Measurements from ENCODE around the gene OSBPL6.
"Not testable (repeated sequence)": the region's sequence is repeated elsewhere in the genome, so short reads cannot be mapped to it uniquely, and the experiment has no call there.

The OSBPL6 gene

DNA sequence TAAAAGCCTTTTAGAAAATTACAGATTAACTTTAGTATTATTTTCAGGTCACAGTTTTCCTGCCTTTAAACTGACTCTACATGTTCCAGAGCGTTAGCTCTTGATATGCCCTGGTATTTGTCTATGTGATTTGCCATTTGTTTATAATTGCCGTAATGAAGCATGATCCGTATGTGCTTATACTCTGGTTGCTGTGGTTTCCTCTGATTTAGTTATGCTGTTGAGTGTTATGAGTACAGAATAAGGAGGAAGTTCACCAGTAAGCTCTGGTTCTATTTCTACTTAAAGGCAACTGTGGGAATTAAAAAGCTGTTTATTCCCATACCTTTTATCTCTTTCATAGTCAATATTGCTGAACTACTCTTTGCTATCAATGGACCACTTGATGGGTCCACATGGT is 123.5 kb downstream of the OSBPL6 start:
- no peaks in the 10 kb centered on the region for H3K27me3 ChIP-seq (replicated peaks; ENCODE audit: insufficient read depth, low read length)
- no peaks in the 10 kb centered on the region for H3K9me3 ChIP-seq (replicated peaks; ENCODE audit: insufficient read depth, low read length)
- no peaks in the 10 kb centered on the region for H3K36me3 ChIP-seq (replicated peaks; ENCODE audit: insufficient read depth, low read length)
- no peak overlapping the region for H3K27ac ChIP-seq (ENCODE audit: low read length)
- no peak for DNase-seq
- H3K9ac ChIP-seq (ENCODE audit: low read length), result no peak overlapping the region
- TF ChIP-seq EZH2phosphoT487 (IDR thresholded peaks at IDR 0.05; ENCODE audit: low read length) (no peak), EZH2 (optimal IDR thresholded peaks at IDR 0.05; ENCODE audit: low read depth, low read length) (no peak)
- TF ChIP-seq, protein P1, sequence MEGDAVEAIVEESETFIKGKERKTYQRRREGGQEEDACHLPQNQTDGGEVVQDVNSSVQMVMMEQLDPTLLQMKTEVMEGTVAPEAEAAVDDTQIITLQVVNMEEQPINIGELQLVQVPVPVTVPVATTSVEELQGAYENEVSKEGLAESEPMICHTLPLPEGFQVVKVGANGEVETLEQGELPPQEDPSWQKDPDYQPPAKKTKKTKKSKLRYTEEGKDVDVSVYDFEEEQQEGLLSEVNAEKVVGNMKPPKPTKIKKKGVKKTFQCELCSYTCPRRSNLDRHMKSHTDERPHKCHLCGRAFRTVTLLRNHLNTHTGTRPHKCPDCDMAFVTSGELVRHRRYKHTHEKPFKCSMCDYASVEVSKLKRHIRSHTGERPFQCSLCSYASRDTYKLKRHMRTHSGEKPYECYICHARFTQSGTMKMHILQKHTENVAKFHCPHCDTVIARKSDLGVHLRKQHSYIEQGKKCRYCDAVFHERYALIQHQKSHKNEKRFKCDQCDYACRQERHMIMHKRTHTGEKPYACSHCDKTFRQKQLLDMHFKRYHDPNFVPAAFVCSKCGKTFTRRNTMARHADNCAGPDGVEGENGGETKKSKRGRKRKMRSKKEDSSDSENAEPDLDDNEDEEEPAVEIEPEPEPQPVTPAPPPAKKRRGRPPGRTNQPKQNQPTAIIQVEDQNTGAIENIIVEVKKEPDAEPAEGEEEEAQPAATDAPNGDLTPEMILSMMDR (IDR thresholded peaks at IDR 0.05; ENCODE audit: low read length), result no peak
- H4K20me1 ChIP-seq (ENCODE audit: insufficient read depth, low read length), result no peaks in the 10 kb centered on the region
- no peak overlapping the region for H3K4me2 ChIP-seq (ENCODE audit: low read depth, low read length)
- H2AFZ ChIP-seq (ENCODE audit: low read length), result no peak overlapping the region
- H3K4me1 ChIP-seq (ENCODE audit: low read length), result no peaks in the 10 kb centered on the region
- no peaks in the 10 kb centered on the region for H3K9me2 ChIP-seq (replicated peaks; ENCODE audit: insufficient read depth, low read length)
- H3K79me2 ChIP-seq (ENCODE audit: low read length), result no peaks in the 10 kb centered on the region
- no peak overlapping the region for H3K4me3 ChIP-seq (ENCODE audit: low read length)
- no peaks in the 10 kb centered on the region for H3F3A ChIP-seq (ENCODE audit: insufficient read depth, low read length)

DNA sequence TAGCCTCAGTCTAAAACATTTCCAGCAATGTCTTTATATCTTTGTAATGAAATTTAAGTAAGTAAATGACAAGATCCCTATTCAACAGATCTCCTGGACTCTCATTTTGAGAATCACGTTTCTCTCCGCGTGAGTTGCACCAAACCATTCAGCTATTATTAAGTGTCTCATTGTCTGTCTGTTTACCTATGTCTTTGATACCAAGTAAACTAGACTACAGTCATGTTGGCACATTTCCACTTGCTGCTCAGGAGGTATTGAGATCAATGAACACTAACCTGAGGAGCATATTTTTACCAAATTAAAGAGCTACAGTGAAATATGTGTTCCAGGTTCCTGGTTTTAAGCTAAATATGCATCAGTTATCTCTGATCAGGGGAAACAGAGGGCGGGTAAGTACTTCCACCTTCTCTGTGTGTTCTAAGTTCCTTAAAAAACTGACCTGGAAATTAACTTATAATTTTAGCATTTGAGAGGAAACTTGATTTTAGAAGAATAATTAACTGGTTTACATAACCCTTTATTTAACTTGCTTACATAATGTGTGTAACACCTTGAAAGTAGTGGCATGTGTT is 125.8 kb downstream of the OSBPL6 start:
- Histone ChIP-seq H3K4me3 (ENCODE audit: low read length) (no peak overlapping the region), H3F3A (ENCODE audit: insufficient read depth, low read length) (no peaks in the 10 kb centered on the region), H3K9me3 (replicated peaks; ENCODE audit: insufficient read depth, low read length) (no peaks in the 10 kb centered on the region), H4K20me1 (ENCODE audit: insufficient read depth, low read length) (no peaks in the 10 kb centered on the region), H3K27me3 (replicated peaks; ENCODE audit: insufficient read depth, low read length) (no peaks in the 10 kb centered on the region), H3K36me3 (replicated peaks; ENCODE audit: insufficient read depth, low read length) (no peaks in the 10 kb centered on the region), H3K4me2 (ENCODE audit: low read depth, low read length) (no peak overlapping the region), H3K27ac (ENCODE audit: low read length) (no peak overlapping the region), H2AFZ (ENCODE audit: low read length) (no peak overlapping the region), H3K4me1 (ENCODE audit: low read length) (no peaks in the 10 kb centered on the region), H3K9me2 (replicated peaks; ENCODE audit: insufficient read depth, low read length) (no peaks in the 10 kb centered on the region), H3K79me2 (ENCODE audit: low read length) (no peaks in the 10 kb centered on the region), H3K9ac (ENCODE audit: low read length) (no peak overlapping the region)
- DNase-seq, result no peak
- TF ChIP-seq EZH2 (optimal IDR thresholded peaks at IDR 0.05; ENCODE audit: low read depth, low read length), result no peak
- TF ChIP-seq, protein P1 (IDR thresholded peaks at IDR 0.05; ENCODE audit: low read length), result no peak
- no peak for TF ChIP-seq EZH2phosphoT487 (IDR thresholded peaks at IDR 0.05; ENCODE audit: low read length)

DNA sequence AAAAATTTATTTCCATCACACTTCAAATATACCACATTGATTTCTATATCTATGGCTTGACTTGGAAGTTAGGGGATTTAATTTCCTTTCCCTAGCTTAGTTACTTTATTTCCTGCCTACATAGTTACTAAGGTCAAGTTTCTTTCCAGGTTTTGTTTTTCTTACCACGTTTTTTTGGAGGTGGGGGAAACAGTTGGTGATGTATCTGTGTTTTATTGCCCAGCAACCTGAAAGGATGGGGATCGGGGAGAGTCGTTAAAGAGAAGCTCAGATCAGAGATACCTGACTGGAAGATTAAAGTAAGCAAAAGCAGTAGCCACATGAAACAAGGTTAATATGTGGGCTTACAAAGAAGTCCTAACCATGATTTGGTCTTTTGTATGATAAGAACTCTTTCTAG is 127.8 kb downstream of the OSBPL6 start:
- Histone ChIP-seq H3K9me2 (replicated peaks; ENCODE audit: insufficient read depth, low read length) (no peaks in the 10 kb centered on the region), H3K79me2 (ENCODE audit: low read length) (no peaks in the 10 kb centered on the region), H3K4me3 (ENCODE audit: low read length) (no peak overlapping the region), H3K36me3 (replicated peaks; ENCODE audit: insufficient read depth, low read length) (no peaks in the 10 kb centered on the region), H2AFZ (ENCODE audit: low read length) (no peak overlapping the region), H3K9me3 (replicated peaks; ENCODE audit: insufficient read depth, low read length) (no peaks in the 10 kb centered on the region), H3K4me1 (ENCODE audit: low read length) (no peaks in the 10 kb centered on the region), H3K4me2 (ENCODE audit: low read depth, low read length) (no peak overlapping the region), H3K27me3 (replicated peaks; ENCODE audit: insufficient read depth, low read length) (no peaks in the 10 kb centered on the region), H3F3A (ENCODE audit: insufficient read depth, low read length) (no peaks in the 10 kb centered on the region), H3K27ac (ENCODE audit: low read length) (no peak overlapping the region), H3K9ac (ENCODE audit: low read length) (no peak overlapping the region), H4K20me1 (ENCODE audit: insufficient read depth, low read length) (no peaks in the 10 kb centered on the region)
- no peak for DNase-seq
- TF ChIP-seq, protein P1 (IDR thresholded peaks at IDR 0.05; ENCODE audit: low read length), result no peak
- TF ChIP-seq EZH2 (optimal IDR thresholded peaks at IDR 0.05; ENCODE audit: low read depth, low read length), result no peak
- no peak for TF ChIP-seq EZH2phosphoT487 (IDR thresholded peaks at IDR 0.05; ENCODE audit: low read length)

DNA sequence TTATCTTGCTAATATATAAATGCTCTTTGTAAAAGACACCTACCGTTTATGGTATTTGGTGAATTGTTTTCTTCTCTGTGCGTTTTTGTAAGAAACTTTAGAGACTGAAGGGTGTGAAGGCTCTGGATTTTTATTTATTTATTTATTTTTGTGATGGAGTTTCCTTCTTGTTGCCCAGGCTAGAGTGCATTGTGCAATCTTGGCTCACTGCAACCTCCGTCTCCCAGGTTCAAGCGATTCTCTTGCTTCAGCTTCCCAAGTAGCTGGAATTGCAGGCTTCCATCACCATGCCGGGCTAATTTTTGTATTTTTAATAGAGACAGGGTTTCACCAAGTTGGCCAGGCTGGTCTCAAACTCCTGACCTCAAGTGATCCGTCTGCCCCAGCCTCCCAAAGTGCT is 129.0 kb downstream of the OSBPL6 start:
- not testable (repeated sequence) for H4K20me1 ChIP-seq (ENCODE audit: insufficient read depth, low read length); H3K9ac ChIP-seq (ENCODE audit: low read length); H3K36me3 ChIP-seq (replicated peaks; ENCODE audit: insufficient read depth, low read length); H3K27me3 ChIP-seq (replicated peaks; ENCODE audit: insufficient read depth, low read length); H3K4me2 ChIP-seq (ENCODE audit: low read depth, low read length); H3K79me2 ChIP-seq (ENCODE audit: low read length); H3K9me3 ChIP-seq (replicated peaks; ENCODE audit: insufficient read depth, low read length); H3F3A ChIP-seq (ENCODE audit: insufficient read depth, low read length); H3K27ac ChIP-seq (ENCODE audit: low read length); H2AFZ ChIP-seq (ENCODE audit: low read length); H3K4me3 ChIP-seq (ENCODE audit: low read length); DNase-seq; H3K9me2 ChIP-seq (replicated peaks; ENCODE audit: insufficient read depth, low read length)
- peaks cover 12% of the 10 kb centered on the region for H3K4me1 ChIP-seq (ENCODE audit: low read length)
